ENCODE results near the gene P3H4.

DNA sequence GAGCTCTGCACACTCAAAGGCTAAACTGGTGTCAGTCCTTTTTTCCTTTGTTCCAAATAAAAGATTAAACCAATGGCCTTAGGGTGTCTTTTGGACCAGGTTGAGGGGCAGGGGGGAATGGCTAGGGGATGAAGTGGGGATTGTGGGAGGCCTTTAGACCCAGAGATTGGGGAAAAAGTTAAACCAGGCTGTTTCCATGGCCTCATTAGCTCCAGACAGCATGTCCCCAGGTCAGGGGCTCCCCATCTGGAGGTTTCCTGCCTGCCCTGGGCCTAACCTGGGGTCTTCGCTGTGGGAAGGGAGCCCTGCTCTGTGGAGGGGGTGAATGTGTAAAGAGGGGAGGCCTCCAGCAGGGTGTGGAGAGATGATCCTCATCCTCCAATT lies 11.4 kb upstream of the P3H4 start:
- TF ChIP-seq POLR2A (IDR thresholded peaks at IDR 0.05) (no peak), CTCF (IDR thresholded peaks at IDR 0.05) (no peak)

Data from esophagus squamous epithelium (tissue), 4 donors.